Tibial artery (tissue), 4 donors: Measurements from ENCODE around the gene FAM227B.
A peak's percentile ranks its signal among the peaks of the same experiment; 100 is the strongest.

ENCODE experiments used
- DNase-seq, 2 donors: peaks; one replicate each; pipeline ENCODE4 v3.0.0-alpha.2; 2019
- H3K27ac ChIP-seq, 2 donors: fragments of 200-600 bp; sonication (generic) in 1 of 2; 1 replicate in 1 of 2; 2 replicates in 1 of 2; pipeline ENCODE4 v1.5.1; 2018 to 2019; ENCODE audit warnings: mild to moderate bottlenecking in 1 of 2
- H3K27me3 ChIP-seq, 2 donors: fragments of 200-600 bp; sonication (generic) in 1 of 2; one replicate each; pipeline versions ENCODE4 v1.5.1 to v1.6.0; 2016 to 2019
- H3K36me3 ChIP-seq, 3 donors: fragments of 200-600 bp; sonication (generic) in 2 of 3; one replicate each; pipeline ENCODE4 v1.5.1; 2016 to 2019; ENCODE audit warnings: mild to moderate bottlenecking in 2 of 3
- H3K4me1 ChIP-seq, 4 donors: fragments of 200-600 bp; sonication (generic) in 2 of 4; 1 replicate in 3 of 4; 2 replicates in 1 of 4; pipeline ENCODE4 v1.5.1; 2016 to 2019
- H3K4me3 ChIP-seq, 2 donors: fragments of 200-600 bp; sonication (generic) in 1 of 2; 1 replicate in 1 of 2; 2 replicates in 1 of 2; pipeline ENCODE4 v1.5.1; 2018 to 2019; ENCODE audit warnings: mild to moderate bottlenecking in 2 of 2
- H3K9me3 ChIP-seq, 3 donors: fragments of 200-600 bp; sonication (generic) in 1 of 3; one replicate each; pipeline ENCODE4 v1.5.1; 2016 to 2019
- CTCF ChIP-seq, 2 experiments: fragments of 200-600 bp in 1 of 2; fragments of 450-650 bp in 1 of 2; IDR thresholded peaks; one replicate each; pipeline ENCODE4 v1.5.1; 2017 to 2019; ENCODE audit warnings: antibody characterized with exemption in 2 of 2, mild to moderate bottlenecking in 1 of 2, moderate library complexity in 1 of 2
- intact Hi-C: fragments of 100-400 bp; cut with DNase I; formaldehyde crosslinking; loops from one replicate; pipeline ENCODE4 v1.15.0; 2023; ENCODE audit warnings: low total_unique reads

FAM227B gene

GRCh38 chr15:49297584-49297983 lies 323.0 kb downstream of the FAM227B start:
- DNase-seq: no peak
- Histone ChIP-seq H3K4me3 (no peak overlapping the region), H3K27me3 (no peaks in the 10 kb centered on the region), H3K9me3 (no peaks in the 10 kb centered on the region), H3K4me1 (no peaks in the 10 kb centered on the region), H3K36me3 (peaks cover 0 to 22% (median 10%) of the 10 kb centered on the region in 3 donors), H3K27ac (no peak overlapping the region)
- no peak for TF ChIP-seq CTCF (IDR thresholded peaks at IDR 0.05)
- intact Hi-C loops: no loop called here

DNA sequence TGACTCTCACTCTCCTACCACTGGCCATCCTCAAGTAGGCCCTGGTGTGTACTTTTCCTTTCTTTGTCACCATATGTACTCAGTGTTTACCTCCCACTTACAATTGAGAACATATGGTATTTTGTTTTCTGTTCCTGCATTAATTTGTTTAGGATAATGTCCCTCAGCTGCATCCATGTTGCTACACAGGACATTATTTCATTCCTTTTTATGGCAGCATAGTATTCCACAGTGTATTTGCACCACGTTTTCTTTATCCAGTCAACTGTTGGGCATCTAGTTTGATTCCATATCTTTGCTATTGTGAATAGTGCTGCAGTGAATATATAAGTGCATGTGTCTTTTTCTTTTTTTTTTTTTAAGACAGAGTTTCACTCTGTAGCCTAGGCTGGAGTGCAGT lies 324.4 kb downstream of the FAM227B start:
- TF ChIP-seq CTCF (IDR thresholded peaks at IDR 0.05): no peak
- Histone ChIP-seq H3K36me3 (peaks cover 0 to 28% (median 18%) of the 10 kb centered on the region in 3 donors), H3K27ac (no peak overlapping the region), H3K27me3 (no peaks in the 10 kb centered on the region), H3K9me3 (no peaks in the 10 kb centered on the region), H3K4me1 (no peaks in the 10 kb centered on the region), H3K4me3 (no peak overlapping the region)
- no peak for DNase-seq
- intact Hi-C loops: no loop called here

DNA sequence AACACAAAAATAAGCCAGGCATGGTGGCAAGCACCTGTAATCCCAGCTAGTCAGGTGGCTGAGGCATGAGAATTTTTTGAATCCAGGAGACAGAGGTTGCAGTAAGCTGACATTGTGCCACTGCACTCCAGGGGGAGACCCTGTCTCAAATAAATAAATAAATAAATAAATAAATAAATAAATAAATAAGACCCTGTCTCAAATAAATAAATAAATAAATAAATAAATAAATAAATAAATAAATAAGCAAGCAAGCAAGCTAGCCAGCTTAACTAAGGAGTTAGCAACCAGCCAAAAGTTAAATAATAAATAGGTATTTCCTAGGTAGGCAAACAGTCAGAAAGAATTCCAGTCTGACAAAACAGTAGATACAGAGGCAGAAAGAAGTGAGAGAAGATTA lies 326.7 kb downstream of the FAM227B start:
- H3K27ac ChIP-seq: no peak overlapping the region
- peaks cover 0 to 1% (median 0%) of the 10 kb centered on the region in 4 donors for H3K4me1 ChIP-seq
- no peaks in the 10 kb centered on the region for H3K9me3 ChIP-seq
- peaks cover 0 to 28% (median 18%) of the 10 kb centered on the region in 3 donors for H3K36me3 ChIP-seq
- no peak for TF ChIP-seq CTCF (IDR thresholded peaks at IDR 0.05)
- no peaks in the 10 kb centered on the region for H3K27me3 ChIP-seq
- H3K4me3 ChIP-seq: no peak overlapping the region
- DNase-seq: no peak
- intact Hi-C loops: no loop called here

GRCh38 chr15:49290191-49290590 lies 330.4 kb downstream of the FAM227B start:
- no peak for DNase-seq
- H3K27me3 ChIP-seq: no peaks in the 10 kb centered on the region
- TF ChIP-seq CTCF (IDR thresholded peaks at IDR 0.05): no peak
- peaks cover 0 to 31% (median 17%) of the 10 kb centered on the region in 4 donors for H3K4me1 ChIP-seq
- intact Hi-C loops: no loop called here
- no peak overlapping the region for H3K27ac ChIP-seq
- no peak overlapping the region for H3K4me3 ChIP-seq
- peaks cover 8 to 17% (median 13%) of the 10 kb centered on the region in 3 donors for H3K36me3 ChIP-seq
- no peaks in the 10 kb centered on the region for H3K9me3 ChIP-seq

DNA sequence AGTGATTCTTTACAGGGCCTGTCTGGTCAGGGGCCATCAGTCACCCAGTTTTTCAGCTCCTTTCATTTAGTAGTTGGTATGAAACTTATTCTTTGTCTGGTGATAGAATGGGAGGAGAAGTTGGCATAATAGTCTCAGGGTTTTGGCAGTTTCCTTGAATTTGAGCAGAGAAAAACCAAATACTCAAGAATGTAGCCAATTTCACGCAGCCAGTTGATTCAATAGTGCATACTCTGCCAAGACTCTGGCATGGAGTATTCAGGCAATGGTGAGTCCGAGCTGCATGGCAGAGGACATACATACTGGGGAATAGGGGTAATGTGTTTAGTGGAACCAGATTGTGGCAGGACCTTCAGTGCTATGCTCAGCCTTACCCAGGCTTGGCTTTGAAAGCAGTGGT lies 332.2 kb downstream of the FAM227B start:
- DNase-seq: no peak
- no peak for TF ChIP-seq CTCF (IDR thresholded peaks at IDR 0.05)
- H3K4me3 ChIP-seq: no peak overlapping the region
- H3K9me3 ChIP-seq: no peaks in the 10 kb centered on the region
- H3K27ac ChIP-seq: peak overlapping the region in 1 of 2 donors; percentile 20
- H3K4me1 ChIP-seq: peaks cover 0 to 31% (median 17%) of the 10 kb centered on the region in 4 donors
- peaks cover 8 to 24% (median 20%) of the 10 kb centered on the region in 3 donors for H3K36me3 ChIP-seq
- intact Hi-C loops: no loop called here
- no peaks in the 10 kb centered on the region for H3K27me3 ChIP-seq

DNA sequence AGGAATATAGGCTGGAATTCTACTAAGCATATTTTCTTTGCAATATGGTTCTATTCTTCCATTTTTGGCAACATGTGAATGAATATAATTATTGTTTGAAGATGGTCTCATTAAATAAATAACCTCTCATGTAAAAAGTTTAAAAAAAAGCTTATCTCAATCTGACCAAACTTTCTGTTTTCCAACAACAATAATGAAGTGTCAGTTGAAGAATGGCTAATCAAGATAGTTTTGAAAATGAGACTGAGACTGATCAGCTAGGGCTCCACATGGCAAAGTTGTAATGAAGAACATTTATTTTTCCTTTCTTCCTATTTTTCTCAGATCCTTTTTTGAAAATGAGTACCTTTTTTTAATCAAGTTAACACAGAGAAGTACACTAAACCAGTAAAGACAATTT lies 333.1 kb downstream of the FAM227B start:
- H3K27me3 ChIP-seq: no peaks in the 10 kb centered on the region
- intact Hi-C loops: no loop called here
- peaks cover 0 to 35% (median 17%) of the 10 kb centered on the region in 4 donors for H3K4me1 ChIP-seq
- H3K36me3 ChIP-seq: peaks cover 8 to 19% (median 13%) of the 10 kb centered on the region in 3 donors
- H3K27ac ChIP-seq: peak overlapping the region; percentile 38 to 42
- no peaks in the 10 kb centered on the region for H3K9me3 ChIP-seq
- DNase-seq: no peak
- H3K4me3 ChIP-seq: no peak overlapping the region
- no peak for TF ChIP-seq CTCF (IDR thresholded peaks at IDR 0.05)
